Measurements from ENCODE around the gene WSB1.

The WSB1 gene

DNA sequence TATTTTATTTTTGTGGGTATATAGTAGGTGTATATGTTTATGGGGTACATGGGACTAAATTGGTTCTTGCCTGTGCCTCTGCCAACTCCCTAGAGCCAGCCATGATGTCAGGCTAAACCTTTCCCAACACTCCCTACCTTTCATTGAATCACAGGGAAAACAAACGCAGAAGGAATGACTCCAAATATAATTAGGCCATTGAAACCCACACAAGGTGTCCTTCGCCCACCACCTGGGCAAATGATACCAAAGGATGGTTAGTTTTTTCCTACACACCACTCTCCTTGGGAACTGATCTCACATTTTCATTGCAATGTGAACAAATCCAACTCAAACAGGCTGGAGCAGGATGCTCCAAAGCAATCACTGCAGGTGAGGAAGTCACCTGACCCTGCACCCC is 27.5 kb downstream of the WSB1 start:
- no peak overlapping the region for H3K4me3 ChIP-seq (ENCODE audit: low read length)
- TF ChIP-seq EZH2phosphoT487 (IDR thresholded peaks at IDR 0.05; ENCODE audit: borderline replicate concordance, low read length) (no peak), CTCF (IDR thresholded peaks at IDR 0.05; ENCODE audit: low read depth, low read length, poor library complexity, severe bottlenecking) (no peak)
- no peaks in the 10 kb centered on the region for H3K9me2 ChIP-seq (replicated peaks; ENCODE audit: control insufficient read depth, low read length)
- no peaks in the 10 kb centered on the region; the same call in 1 of the 2 replicates for H4K20me1 ChIP-seq (ENCODE audit: control insufficient read depth, insufficient read depth, low read depth, low read length)
- no peaks in the 10 kb centered on the region for H3K79me2 ChIP-seq (ENCODE audit: control insufficient read depth, low read length)
- H3K27ac ChIP-seq (ENCODE audit: low read depth, low read length): no peak overlapping the region
- peaks cover 9% of the 10 kb centered on the region for H3K36me3 ChIP-seq (ENCODE audit: control insufficient read depth, low read length)
- no peaks in the 10 kb centered on the region for H3K4me1 ChIP-seq (ENCODE audit: control insufficient read depth, low read length)
- no peaks in the 10 kb centered on the region for H3K27me3 ChIP-seq (ENCODE audit: control insufficient read depth, low read length)
- no peak overlapping the region for H3K4me2 ChIP-seq (ENCODE audit: low read length)
- H3F3A ChIP-seq (ENCODE audit: control insufficient read depth, insufficient read depth): no peaks in the 10 kb centered on the region; the same call in 1 of the 2 replicates
- no peaks in the 10 kb centered on the region for H3K9me3 ChIP-seq (ENCODE audit: control insufficient read depth, insufficient read depth, low read length)

GRCh38 chr17:27322026-27322425 is 28.1 kb downstream of the WSB1 start:
- TF ChIP-seq CTCF (IDR thresholded peaks at IDR 0.05; ENCODE audit: low read depth, low read length, poor library complexity, severe bottlenecking) (no peak), EZH2phosphoT487 (IDR thresholded peaks at IDR 0.05; ENCODE audit: borderline replicate concordance, low read length) (no peak)
- no peaks in the 10 kb centered on the region; the same call in 1 of the 2 replicates for H3F3A ChIP-seq (ENCODE audit: control insufficient read depth, insufficient read depth)

DNA sequence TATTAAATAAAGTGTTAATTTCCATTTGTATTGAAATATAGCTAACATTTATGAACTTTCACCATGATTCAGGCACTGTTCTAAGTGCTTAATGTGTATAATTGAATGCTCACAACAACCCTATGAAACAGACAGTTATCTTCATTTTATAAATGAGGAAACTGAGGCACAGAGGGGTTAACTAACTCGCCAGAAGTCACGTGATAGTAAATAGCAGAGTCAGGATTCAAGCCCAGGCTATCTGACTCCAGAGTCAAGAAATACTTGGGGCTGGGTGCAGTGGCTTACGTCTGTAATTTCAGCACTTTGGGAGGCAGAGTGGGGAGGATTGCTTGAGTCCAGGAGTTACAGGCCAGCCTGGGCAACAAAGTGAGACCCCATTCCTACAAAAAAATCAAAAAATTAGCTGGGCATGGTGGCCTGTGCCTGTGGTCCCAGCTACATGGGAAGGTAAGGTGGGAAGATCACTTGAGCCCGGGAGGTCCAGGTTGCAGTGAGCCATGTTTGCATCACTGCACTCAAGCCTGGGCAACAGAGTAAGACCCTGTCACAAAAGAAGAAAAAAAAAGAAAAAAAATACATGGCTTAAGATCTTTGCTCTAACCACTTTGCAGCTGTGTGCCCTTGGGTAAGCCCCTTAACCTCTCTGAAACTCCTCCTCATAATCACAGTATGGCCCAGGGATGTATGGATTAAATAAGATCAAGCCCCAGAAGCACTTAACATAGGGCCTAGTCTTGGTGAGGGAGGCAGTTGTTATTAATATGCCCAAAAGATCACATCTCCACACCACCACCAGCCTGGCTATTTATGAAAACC is 29.0 kb downstream of the WSB1 start:
- Histone ChIP-seq H3F3A (ENCODE audit: control insufficient read depth, insufficient read depth) (no peaks in the 10 kb centered on the region; the same call in 1 of the 2 replicates), H3K79me2 (ENCODE audit: control insufficient read depth, low read length) (no peaks in the 10 kb centered on the region), H3K27me3 (ENCODE audit: control insufficient read depth, low read length) (no peaks in the 10 kb centered on the region), H3K4me1 (ENCODE audit: control insufficient read depth, low read length) (no peaks in the 10 kb centered on the region), H4K20me1 (ENCODE audit: control insufficient read depth, insufficient read depth, low read depth, low read length) (no peaks in the 10 kb centered on the region; the same call in 1 of the 2 replicates), H3K4me3 (ENCODE audit: low read length) (no peak overlapping the region), H3K4me2 (ENCODE audit: low read length) (no peak overlapping the region), H3K9me3 (ENCODE audit: control insufficient read depth, insufficient read depth, low read length) (no peaks in the 10 kb centered on the region), H3K36me3 (ENCODE audit: control insufficient read depth, low read length) (peaks cover 4% of the 10 kb centered on the region; the same call in 1 of the 2 replicates), H3K27ac (ENCODE audit: low read depth, low read length) (no peak overlapping the region), H3K9me2 (replicated peaks; ENCODE audit: control insufficient read depth, low read length) (no peaks in the 10 kb centered on the region)
- TF ChIP-seq EZH2phosphoT487 (IDR thresholded peaks at IDR 0.05; ENCODE audit: borderline replicate concordance, low read length): no peak
- no peak for TF ChIP-seq CTCF (IDR thresholded peaks at IDR 0.05; ENCODE audit: low read depth, low read length, poor library complexity, severe bottlenecking)

More at GRCh38 chr17:27322026-27322425, 28.1 kb downstream of the WSB1 start:
- no peaks in the 10 kb centered on the region for H3K4me1 ChIP-seq (ENCODE audit: control insufficient read depth, low read length)
- H3K79me2 ChIP-seq (ENCODE audit: control insufficient read depth, low read length): no peaks in the 10 kb centered on the region
- H3K4me3 ChIP-seq (ENCODE audit: low read length): no peak overlapping the region
- peaks cover 4% of the 10 kb centered on the region; the same call in 1 of the 2 replicates for H3K36me3 ChIP-seq (ENCODE audit: control insufficient read depth, low read length)
- H4K20me1 ChIP-seq (ENCODE audit: control insufficient read depth, insufficient read depth, low read depth, low read length): no peaks in the 10 kb centered on the region; the same call in 1 of the 2 replicates
- no peaks in the 10 kb centered on the region for H3K9me2 ChIP-seq (replicated peaks; ENCODE audit: control insufficient read depth, low read length)
- H3K4me2 ChIP-seq (ENCODE audit: low read length): no peak overlapping the region
- H3K9me3 ChIP-seq (ENCODE audit: control insufficient read depth, insufficient read depth, low read length): no peaks in the 10 kb centered on the region
- H3K27ac ChIP-seq (ENCODE audit: low read depth, low read length): no peak overlapping the region
- H3K27me3 ChIP-seq (ENCODE audit: control insufficient read depth, low read length): no peaks in the 10 kb centered on the region

All from DOHH2 (cell line).